Measurements from ENCODE around the gene PCBP3. TPM values are rescaled to one million over a fixed set of nuclear protein-coding genes. Genes with fewer than 3 reads are reported as not detected.
"Not testable (repeated sequence)": the region's sequence is repeated elsewhere in the genome, so short reads cannot be mapped to it uniquely, and the experiment has no call there.

PCBP3 gene
- total RNA-seq, 1 donor from 2014 or later, result 2.5 TPM

DNA sequence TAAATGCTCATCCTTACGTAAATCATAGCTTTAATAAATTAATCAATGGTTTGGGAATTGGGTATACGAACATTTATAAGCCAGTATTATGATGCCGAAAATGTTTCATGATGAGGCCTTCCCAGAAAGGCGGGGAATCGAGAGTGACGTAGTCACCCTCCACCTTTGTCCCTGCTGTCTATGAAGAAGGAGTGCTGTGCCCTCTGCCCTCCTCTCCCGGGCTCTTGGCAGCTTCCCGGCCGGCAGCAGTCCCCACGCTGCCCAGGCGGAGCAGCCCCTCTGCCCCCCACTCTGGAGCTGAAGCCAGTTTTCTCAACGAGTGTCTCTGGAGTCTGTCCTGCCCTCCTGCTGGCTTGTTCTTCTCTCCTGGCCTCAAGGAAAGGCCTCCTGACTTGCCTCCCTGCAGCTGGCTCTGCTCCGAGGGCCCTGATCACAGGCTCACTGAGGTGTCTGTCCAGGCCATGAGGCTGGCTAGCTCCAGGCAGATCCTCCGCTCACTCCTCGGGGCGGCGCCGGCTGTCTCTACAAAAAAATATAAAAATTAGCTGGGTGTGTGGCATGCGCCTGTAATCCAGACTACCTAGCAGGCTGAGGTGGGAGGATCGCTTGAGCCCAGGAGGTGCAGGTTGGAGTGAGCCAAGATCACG, 187.3 kb downstream of the PCBP3 start:
- H3K36me3 Mint-ChIP-seq (ENCODE audit: low read depth, unreplicated experiment), result no peaks in the 10 kb centered on the region

GRCh38 chr21:45831991-45832740, 188.6 kb downstream of the PCBP3 start:
- DNase-seq (ENCODE audit: low spot score), result no peak
- Mint-ChIP-seq H3K9me3 (ENCODE audit: unreplicated experiment) (no peaks in the 10 kb centered on the region), H3K4me1 (ENCODE audit: unreplicated experiment) (peaks cover 5% of the 10 kb centered on the region), H3K27ac (ENCODE audit: unreplicated experiment) (no peak overlapping the region), H3K36me3 (ENCODE audit: low read depth, unreplicated experiment) (no peaks in the 10 kb centered on the region), H3K27me3 (ENCODE audit: unreplicated experiment) (peaks cover 5% of the 10 kb centered on the region), H3K4me3 (ENCODE audit: unreplicated experiment) (no peak overlapping the region)
- TF ChIP-seq, protein P1, sequence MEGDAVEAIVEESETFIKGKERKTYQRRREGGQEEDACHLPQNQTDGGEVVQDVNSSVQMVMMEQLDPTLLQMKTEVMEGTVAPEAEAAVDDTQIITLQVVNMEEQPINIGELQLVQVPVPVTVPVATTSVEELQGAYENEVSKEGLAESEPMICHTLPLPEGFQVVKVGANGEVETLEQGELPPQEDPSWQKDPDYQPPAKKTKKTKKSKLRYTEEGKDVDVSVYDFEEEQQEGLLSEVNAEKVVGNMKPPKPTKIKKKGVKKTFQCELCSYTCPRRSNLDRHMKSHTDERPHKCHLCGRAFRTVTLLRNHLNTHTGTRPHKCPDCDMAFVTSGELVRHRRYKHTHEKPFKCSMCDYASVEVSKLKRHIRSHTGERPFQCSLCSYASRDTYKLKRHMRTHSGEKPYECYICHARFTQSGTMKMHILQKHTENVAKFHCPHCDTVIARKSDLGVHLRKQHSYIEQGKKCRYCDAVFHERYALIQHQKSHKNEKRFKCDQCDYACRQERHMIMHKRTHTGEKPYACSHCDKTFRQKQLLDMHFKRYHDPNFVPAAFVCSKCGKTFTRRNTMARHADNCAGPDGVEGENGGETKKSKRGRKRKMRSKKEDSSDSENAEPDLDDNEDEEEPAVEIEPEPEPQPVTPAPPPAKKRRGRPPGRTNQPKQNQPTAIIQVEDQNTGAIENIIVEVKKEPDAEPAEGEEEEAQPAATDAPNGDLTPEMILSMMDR (IDR thresholded peaks at IDR 0.05; ENCODE audit: unreplicated experiment), result no peak

More for the DNA sequence above, 187.3 kb downstream of the PCBP3 start:
- no peak overlapping the region for H3K4me3 Mint-ChIP-seq (ENCODE audit: unreplicated experiment)
- H3K27me3 Mint-ChIP-seq (ENCODE audit: unreplicated experiment), result no peaks in the 10 kb centered on the region
- TF ChIP-seq, protein P1 (IDR thresholded peaks at IDR 0.05; ENCODE audit: unreplicated experiment), result no peak
- H3K9me3 Mint-ChIP-seq (ENCODE audit: unreplicated experiment), result no peaks in the 10 kb centered on the region
- no peaks in the 10 kb centered on the region for H3K4me1 Mint-ChIP-seq (ENCODE audit: unreplicated experiment)
- no peak overlapping the region for H3K27ac Mint-ChIP-seq (ENCODE audit: unreplicated experiment)
- DNase-seq (ENCODE audit: low spot score), result no peak

- not testable (repeated sequence) for H3K36me3 Mint-ChIP-seq (ENCODE audit: low read depth, unreplicated experiment); H3K9me3 Mint-ChIP-seq (ENCODE audit: unreplicated experiment); DNase-seq (ENCODE audit: low spot score); H3K4me1 Mint-ChIP-seq (ENCODE audit: unreplicated experiment); H3K27me3 Mint-ChIP-seq (ENCODE audit: unreplicated experiment); H3K4me3 Mint-ChIP-seq (ENCODE audit: unreplicated experiment); H3K27ac Mint-ChIP-seq (ENCODE audit: unreplicated experiment)
Measured at GRCh38 chr21:45832741-45833235, 189.3 kb downstream of the PCBP3 start.

GRCh38 chr21:45833414-45833813, 189.9 kb downstream of the PCBP3 start:
- Mint-ChIP-seq H3K4me3 (ENCODE audit: unreplicated experiment) (no peak overlapping the region), H3K27ac (ENCODE audit: unreplicated experiment) (no peak overlapping the region), H3K27me3 (ENCODE audit: unreplicated experiment) (peaks cover 5% of the 10 kb centered on the region), H3K4me1 (ENCODE audit: unreplicated experiment) (peaks cover 5% of the 10 kb centered on the region), H3K36me3 (ENCODE audit: low read depth, unreplicated experiment) (no peaks in the 10 kb centered on the region), H3K9me3 (ENCODE audit: unreplicated experiment) (no peaks in the 10 kb centered on the region)
- DNase-seq (ENCODE audit: low spot score), result no peak
- TF ChIP-seq, protein P1 (IDR thresholded peaks at IDR 0.05; ENCODE audit: unreplicated experiment), result no peak

DNA sequence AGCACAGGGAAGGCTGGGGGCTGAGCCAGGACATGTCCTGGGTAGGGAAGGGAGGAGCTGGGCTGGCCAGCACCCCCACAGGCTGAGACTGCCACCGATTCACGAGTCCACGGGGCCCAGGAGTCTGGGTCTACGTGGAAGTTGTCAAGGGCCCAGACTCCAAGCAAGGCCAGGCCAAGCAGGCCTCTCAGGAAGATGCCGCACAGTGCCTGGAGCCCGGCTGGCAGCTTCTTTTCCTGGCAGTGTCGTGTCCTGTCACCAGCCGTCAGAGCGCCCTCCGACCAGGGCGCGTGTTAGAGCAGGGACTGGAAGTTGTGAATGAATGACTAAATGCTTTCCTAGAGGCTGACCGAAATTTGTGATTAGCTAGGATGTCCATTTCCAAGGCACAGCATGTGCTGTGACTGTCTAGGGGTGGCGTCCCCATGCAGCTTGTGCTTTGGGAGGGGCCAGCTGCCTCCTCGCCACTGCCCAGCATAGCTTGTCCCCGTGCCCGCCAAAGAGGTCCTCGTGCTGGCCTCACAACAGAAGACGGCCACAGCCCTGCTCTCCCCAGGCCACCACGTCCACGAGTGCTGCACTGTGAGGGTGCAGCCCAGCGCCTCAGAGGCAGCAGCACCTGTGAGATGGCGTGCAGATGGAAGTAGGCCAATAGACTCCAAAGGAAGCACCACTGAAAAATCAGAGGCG, 190.6 kb downstream of the PCBP3 start:
- TF ChIP-seq, protein P1 (IDR thresholded peaks at IDR 0.05; ENCODE audit: unreplicated experiment), result no peak
- peaks cover 5% of the 10 kb centered on the region for H3K4me1 Mint-ChIP-seq (ENCODE audit: unreplicated experiment)
- H3K27me3 Mint-ChIP-seq (ENCODE audit: unreplicated experiment), result peaks cover 5% of the 10 kb centered on the region
- H3K4me3 Mint-ChIP-seq (ENCODE audit: unreplicated experiment), result no peak overlapping the region
- H3K27ac Mint-ChIP-seq (ENCODE audit: unreplicated experiment), result no peak overlapping the region
- H3K9me3 Mint-ChIP-seq (ENCODE audit: unreplicated experiment), result no peaks in the 10 kb centered on the region
- H3K36me3 Mint-ChIP-seq (ENCODE audit: low read depth, unreplicated experiment), result no peaks in the 10 kb centered on the region
- no peak for DNase-seq (ENCODE audit: low spot score)
